Fibroblast of skin of scalp (primary cell): ENCODE results near the gene SERPINB1.
A peak's percentile ranks its signal among the peaks of the same experiment; 100 is the strongest.

Experiments
- DNase-seq: peaks from one replicate; pipeline ENCODE4 v3.0.0-alpha.2; 2013

Gene SERPINB1

GRCh38 chr6:2844008-2844407, 2.3 kb upstream of the SERPINB1 start:
- DNase-seq = no peak

- no peak for DNase-seq
Measured at GRCh38 chr6:2843138-2843740, 1.6 kb upstream of the SERPINB1 start.

GRCh38 chr6:2842139-2842552, 483 bp upstream of the SERPINB1 start:
- no peak for DNase-seq

- no peak for DNase-seq
Measured at GRCh38 chr6:2840749-2841061, 958 bp downstream of the SERPINB1 start.

- no peak for DNase-seq
Measured at GRCh38 chr6:2839982-2840748, 1.5 kb downstream of the SERPINB1 start.

GRCh38 chr6:2839195-2839981, 2.3 kb downstream of the SERPINB1 start:
- peak; percentile 84 for DNase-seq

- no peak for DNase-seq
Measured at GRCh38 chr6:2838251-2838650, 3.4 kb downstream of the SERPINB1 start.

- DNase-seq = no peak
Measured at GRCh38 chr6:2834262-2834661, 7.4 kb downstream of the SERPINB1 start.

- DNase-seq = no peak
Measured at GRCh38 chr6:2831392-2831791, 10.3 kb downstream of the SERPINB1 start.

- DNase-seq = no peak
Measured at GRCh38 chr6:2830183-2830582, 11.5 kb downstream of the SERPINB1 start.

- DNase-seq = no peak
Measured at GRCh38 chr6:2829253-2829652, 12.4 kb downstream of the SERPINB1 start.

GRCh38 chr6:2828629-2829028, 13.0 kb downstream of the SERPINB1 start:
- DNase-seq = no peak

GRCh38 chr6:2827142-2827541, 14.5 kb downstream of the SERPINB1 start:
- DNase-seq = no peak

- DNase-seq = no peak
Measured at GRCh38 chr6:2826131-2826530, 15.5 kb downstream of the SERPINB1 start.

GRCh38 chr6:2823104-2823850, 18.4 kb downstream of the SERPINB1 start:
- no peak for DNase-seq

- DNase-seq = no peak
Measured at GRCh38 chr6:2821554-2821953, 20.1 kb downstream of the SERPINB1 start.

- no peak for DNase-seq
Measured at GRCh38 chr6:2820415-2820814, 21.2 kb downstream of the SERPINB1 start.

- DNase-seq = no peak
Measured at GRCh38 chr6:2819978-2820377, 21.7 kb downstream of the SERPINB1 start.

GRCh38 chr6:2819115-2819514, 22.5 kb downstream of the SERPINB1 start:
- no peak for DNase-seq

- DNase-seq = peak; percentile 26
Measured at GRCh38 chr6:2818593-2818992, 23.1 kb downstream of the SERPINB1 start.

GRCh38 chr6:2817903-2818443, 23.7 kb downstream of the SERPINB1 start:
- peak; percentile 29 for DNase-seq

GRCh38 chr6:2816158-2816557, 25.5 kb downstream of the SERPINB1 start:
- no peak for DNase-seq

GRCh38 chr6:2812695-2813094, 29.0 kb downstream of the SERPINB1 start:
- DNase-seq = no peak
